Neural cell (in vitro differentiated cells): ENCODE measurements around the gene PDCD5.

Experiments
- EP300 ChIP-seq: fragments of 450-650 bp; conservative IDR thresholded peaks from 2 replicates; pipeline ENCODE4 v1.6.1; 2014; ENCODE audit warnings: antibody characterized with exemption, mild to moderate bottlenecking, moderate library complexity; ENCODE audit not compliant: poor library complexity, severe bottlenecking
- EZH2 ChIP-seq: fragments of 200-600, 300-800 bp; shearing (Covaris generic), sonication (generic); IDR thresholded peaks from 2 replicates; pipeline ENCODE4 v1.6.1; 2014; ENCODE audit warnings: antibody characterized with exemption, low read length, borderline replicate concordance, mild to moderate bottlenecking; ENCODE audit not compliant: insufficient read depth, poor library complexity, severe bottlenecking
- POLR2AphosphoS5 ChIP-seq: IDR thresholded peaks from 2 replicates; pipeline ENCODE4 v1.6.1; 2012
- TF ChIP-seq, protein P1 (sequence below): fragments of 450-650 bp; IDR thresholded peaks from 2 replicates; pipeline ENCODE4 v1.5.1; 2014; ENCODE audit warnings: antibody characterized with exemption, mild to moderate bottlenecking, moderate library complexity; ENCODE audit not compliant: poor library complexity, severe bottlenecking

DNA sequence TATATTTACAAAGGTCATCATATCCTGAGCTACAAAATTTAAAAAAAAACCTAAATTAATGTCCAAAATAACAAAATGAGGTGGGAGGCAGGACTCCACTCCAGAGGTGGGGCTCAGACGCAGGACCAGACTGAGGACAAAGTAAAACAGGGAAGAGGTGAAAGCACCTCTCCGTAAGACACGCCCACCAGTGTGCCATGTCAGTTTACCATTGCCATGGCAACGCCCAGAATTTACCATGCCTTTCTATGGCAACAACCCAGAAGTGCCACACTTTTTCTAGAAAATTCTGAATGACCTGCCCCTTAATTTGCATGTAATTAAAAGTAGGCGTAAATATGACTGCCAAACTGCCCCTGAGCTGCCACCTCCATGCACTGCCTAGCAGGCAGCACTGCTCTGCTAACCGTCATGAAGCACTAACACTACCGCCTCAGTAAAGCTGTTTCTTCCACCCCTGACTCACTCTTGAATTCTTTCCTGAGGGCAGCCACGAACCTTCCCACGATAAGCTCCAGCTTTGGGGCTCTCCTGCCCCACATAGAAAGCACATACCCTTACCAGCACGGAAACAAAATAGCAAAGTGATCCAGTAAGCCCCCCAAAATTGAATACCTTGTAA, 22.3 kb upstream of the PDCD5 start:
- TF ChIP-seq, protein P1, sequence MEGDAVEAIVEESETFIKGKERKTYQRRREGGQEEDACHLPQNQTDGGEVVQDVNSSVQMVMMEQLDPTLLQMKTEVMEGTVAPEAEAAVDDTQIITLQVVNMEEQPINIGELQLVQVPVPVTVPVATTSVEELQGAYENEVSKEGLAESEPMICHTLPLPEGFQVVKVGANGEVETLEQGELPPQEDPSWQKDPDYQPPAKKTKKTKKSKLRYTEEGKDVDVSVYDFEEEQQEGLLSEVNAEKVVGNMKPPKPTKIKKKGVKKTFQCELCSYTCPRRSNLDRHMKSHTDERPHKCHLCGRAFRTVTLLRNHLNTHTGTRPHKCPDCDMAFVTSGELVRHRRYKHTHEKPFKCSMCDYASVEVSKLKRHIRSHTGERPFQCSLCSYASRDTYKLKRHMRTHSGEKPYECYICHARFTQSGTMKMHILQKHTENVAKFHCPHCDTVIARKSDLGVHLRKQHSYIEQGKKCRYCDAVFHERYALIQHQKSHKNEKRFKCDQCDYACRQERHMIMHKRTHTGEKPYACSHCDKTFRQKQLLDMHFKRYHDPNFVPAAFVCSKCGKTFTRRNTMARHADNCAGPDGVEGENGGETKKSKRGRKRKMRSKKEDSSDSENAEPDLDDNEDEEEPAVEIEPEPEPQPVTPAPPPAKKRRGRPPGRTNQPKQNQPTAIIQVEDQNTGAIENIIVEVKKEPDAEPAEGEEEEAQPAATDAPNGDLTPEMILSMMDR: no peak
- no peak for TF ChIP-seq POLR2AphosphoS5
- no peak for TF ChIP-seq EZH2
- TF ChIP-seq EP300: no peak
